NCI-H1092 treated with DMSO at 0.1 percent for 48 hours (cell line): ENCODE measurements around the gene SOX10.
"Not testable (repeated sequence)": the region's sequence is repeated elsewhere in the genome, so short reads cannot be mapped to it uniquely, and the experiment has no call there.

Experiments used
- DNase-seq: peaks from one replicate; lab custom pipeline; 2025; lab: John Stamatoyannopoulos, UW

The SOX10 gene

GRCh38 chr22:37959231-37959825, 25.0 kb downstream of the SOX10 start:
- no peak for DNase-seq

- no peak for DNase-seq
Observed at GRCh38 chr22:37957232-37957631, 27.1 kb downstream of the SOX10 start.

GRCh38 chr22:37955825-37956397, 28.4 kb downstream of the SOX10 start:
- DNase-seq: not testable (repeated sequence)

- no peak for DNase-seq
Observed at GRCh38 chr22:37954686-37955085, 29.7 kb downstream of the SOX10 start.

GRCh38 chr22:37953437-37954179, 30.7 kb downstream of the SOX10 start, which contains the start of the genes C22orf23 and POLR2F:
Gene C22orf23 (minus strand): TSS chr22:37953601. CDS start chr22:37953149, 452 bp downstream.
Gene POLR2F (plus strand): TSS chr22:37953699. CDS start chr22:37953788, 89 bp downstream.
- DNase-seq: peak; percentile 96

GRCh38 chr22:37953062-37953436, 31.3 kb downstream of the SOX10 start:
- DNase-seq: no peak

- DNase-seq: not testable (repeated sequence)
Observed at GRCh38 chr22:37952629-37953028, 31.7 kb downstream of the SOX10 start.

- no peak for DNase-seq
Observed at GRCh38 chr22:37951305-37951704, 33.0 kb downstream of the SOX10 start.

GRCh38 chr22:37947142-37947795, 37.1 kb downstream of the SOX10 start:
- not testable (repeated sequence) for DNase-seq

GRCh38 chr22:37944423-37944822, 39.9 kb downstream of the SOX10 start:
- not testable (repeated sequence) for DNase-seq

- DNase-seq: no peak
Observed at GRCh38 chr22:37943825-37944198, 40.5 kb downstream of the SOX10 start.

GRCh38 chr22:37943136-37943824, 41.1 kb downstream of the SOX10 start:
- DNase-seq: no peak

GRCh38 chr22:37942133-37942532, 42.2 kb downstream of the SOX10 start:
- DNase-seq: no peak

GRCh38 chr22:37940698-37941376, 43.5 kb downstream of the SOX10 start:
- no peak for DNase-seq

GRCh38 chr22:37933711-37934376, 50.5 kb downstream of the SOX10 start:
- DNase-seq: peak; percentile 7

GRCh38 chr22:37932821-37933578, 51.4 kb downstream of the SOX10 start:
- DNase-seq: no peak

- no peak for DNase-seq
Observed at GRCh38 chr22:37932401-37932800, 52.0 kb downstream of the SOX10 start.

GRCh38 chr22:37931893-37932389, 52.4 kb downstream of the SOX10 start:
- no peak for DNase-seq

- DNase-seq: no peak
Observed at GRCh38 chr22:37930952-37931440, 53.4 kb downstream of the SOX10 start.
